ENCODE results near the gene TMPRSS5. TPM values are rescaled to one million over a fixed set of nuclear protein-coding genes. Genes with fewer than 3 reads are reported as not detected.

The TMPRSS5 gene
- total RNA-seq, 4 donors from 2014 or later, result 1.2 to 4.9 (median 1.8) TPM

- no peak overlapping the region for H3K4me3 ChIP-seq
- H3K4me1 ChIP-seq, result no peaks in the 10 kb centered on the region
- no peaks in the 10 kb centered on the region for H3K36me3 ChIP-seq
- H3K9me3 ChIP-seq, result no peaks in the 10 kb centered on the region
- DNase-seq (ENCODE audit: low spot score in 2 of 2), result no peak
- no peak overlapping the region for H3K27ac ChIP-seq
- WGBS, result 90% methylated on average over 17 of the region's 19 CpGs
- H3K27me3 ChIP-seq, result no peaks in the 10 kb centered on the region
- no peak for TF ChIP-seq POLR2A (IDR thresholded peaks at IDR 0.05)
- TF ChIP-seq POLR2AphosphoS5 (IDR thresholded peaks at IDR 0.05), result no peak
- TF ChIP-seq, protein P1, sequence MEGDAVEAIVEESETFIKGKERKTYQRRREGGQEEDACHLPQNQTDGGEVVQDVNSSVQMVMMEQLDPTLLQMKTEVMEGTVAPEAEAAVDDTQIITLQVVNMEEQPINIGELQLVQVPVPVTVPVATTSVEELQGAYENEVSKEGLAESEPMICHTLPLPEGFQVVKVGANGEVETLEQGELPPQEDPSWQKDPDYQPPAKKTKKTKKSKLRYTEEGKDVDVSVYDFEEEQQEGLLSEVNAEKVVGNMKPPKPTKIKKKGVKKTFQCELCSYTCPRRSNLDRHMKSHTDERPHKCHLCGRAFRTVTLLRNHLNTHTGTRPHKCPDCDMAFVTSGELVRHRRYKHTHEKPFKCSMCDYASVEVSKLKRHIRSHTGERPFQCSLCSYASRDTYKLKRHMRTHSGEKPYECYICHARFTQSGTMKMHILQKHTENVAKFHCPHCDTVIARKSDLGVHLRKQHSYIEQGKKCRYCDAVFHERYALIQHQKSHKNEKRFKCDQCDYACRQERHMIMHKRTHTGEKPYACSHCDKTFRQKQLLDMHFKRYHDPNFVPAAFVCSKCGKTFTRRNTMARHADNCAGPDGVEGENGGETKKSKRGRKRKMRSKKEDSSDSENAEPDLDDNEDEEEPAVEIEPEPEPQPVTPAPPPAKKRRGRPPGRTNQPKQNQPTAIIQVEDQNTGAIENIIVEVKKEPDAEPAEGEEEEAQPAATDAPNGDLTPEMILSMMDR (IDR thresholded peaks at IDR 0.05), result no peak
- no peak for TF ChIP-seq EP300 (IDR thresholded peaks at IDR 0.05)
Observed at GRCh38 chr11:113689768-113690618, 16.1 kb downstream of the TMPRSS5 start.

DNA sequence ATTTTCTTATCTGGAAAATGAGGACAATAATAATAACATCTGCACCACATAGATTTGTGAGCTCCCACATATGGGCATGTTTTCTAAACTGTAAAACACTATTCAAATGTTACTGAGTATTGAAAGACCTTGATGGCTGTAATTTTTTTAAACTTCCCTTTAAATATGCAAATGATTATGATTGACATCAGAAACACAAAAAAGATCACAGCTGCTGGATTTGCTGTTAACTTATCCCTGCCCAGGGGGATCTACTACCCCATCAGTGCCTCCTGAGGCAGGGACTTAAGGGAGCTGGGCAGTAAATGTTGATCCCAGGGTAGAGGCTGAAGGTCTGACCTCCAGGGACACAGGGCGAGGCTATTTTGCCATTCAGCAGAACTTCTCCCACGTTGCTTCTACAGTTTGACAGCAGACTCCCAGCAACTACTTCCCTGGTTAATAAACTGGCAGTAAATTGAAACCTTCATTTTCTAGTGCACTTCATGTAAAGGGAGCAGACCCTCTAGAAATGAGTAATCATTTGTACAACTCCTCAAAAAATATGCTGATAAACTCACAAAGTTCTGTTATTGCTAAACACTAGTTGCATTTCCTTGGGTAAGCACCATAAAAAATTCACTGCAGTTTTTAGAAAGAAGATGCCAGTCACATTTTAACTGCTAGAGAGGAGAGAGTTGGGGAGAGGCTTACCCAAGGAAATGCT, 20.3 kb downstream of the TMPRSS5 start:
- TF ChIP-seq EP300 (IDR thresholded peaks at IDR 0.05) (no peak), POLR2A (IDR thresholded peaks at IDR 0.05) (no peak), POLR2AphosphoS5 (IDR thresholded peaks at IDR 0.05) (no peak)
- TF ChIP-seq, protein P1 (IDR thresholded peaks at IDR 0.05), result no peak
- no peaks in the 10 kb centered on the region for H3K36me3 ChIP-seq
- H3K9me3 ChIP-seq, result no peaks in the 10 kb centered on the region
- no peaks in the 10 kb centered on the region for H3K27me3 ChIP-seq
- no peak for DNase-seq (ENCODE audit: low spot score in 2 of 2)
- WGBS, result 57% methylated on average over 2 of the region's 2 CpGs
- H3K4me3 ChIP-seq, result no peak overlapping the region
- H3K27ac ChIP-seq, result no peak overlapping the region
- no peaks in the 10 kb centered on the region for H3K4me1 ChIP-seq

DNA sequence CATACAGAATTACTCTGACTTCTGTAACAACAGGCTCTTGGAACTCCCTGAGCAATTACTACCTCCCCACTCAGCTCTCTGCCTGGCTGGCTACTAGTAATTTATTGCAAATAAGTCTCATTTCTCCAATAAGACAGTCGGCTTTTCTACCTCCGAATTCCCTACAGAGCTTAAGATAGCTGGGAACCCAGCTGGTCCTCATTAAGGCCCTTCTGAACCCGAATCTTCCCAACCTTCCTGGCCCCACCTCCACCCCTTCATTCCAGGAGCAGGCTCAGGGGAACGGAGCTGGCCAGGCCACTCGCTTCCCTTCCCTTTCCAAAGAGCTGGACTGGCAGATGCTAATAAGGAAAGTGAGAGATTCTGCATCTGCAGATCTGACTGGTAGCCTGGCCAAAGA, 21.6 kb downstream of the TMPRSS5 start:
- H3K9me3 ChIP-seq, result no peaks in the 10 kb centered on the region
- H3K4me3 ChIP-seq, result no peak overlapping the region
- H3K36me3 ChIP-seq, result no peaks in the 10 kb centered on the region
- DNase-seq (ENCODE audit: low spot score in 2 of 2), result no peak
- H3K27ac ChIP-seq, result no peak overlapping the region
- no peaks in the 10 kb centered on the region for H3K4me1 ChIP-seq
- no peaks in the 10 kb centered on the region for H3K27me3 ChIP-seq
- TF ChIP-seq POLR2A (IDR thresholded peaks at IDR 0.05) (no peak), EP300 (IDR thresholded peaks at IDR 0.05) (no peak), POLR2AphosphoS5 (IDR thresholded peaks at IDR 0.05) (no peak)
- TF ChIP-seq, protein P1 (IDR thresholded peaks at IDR 0.05), result no peak
- WGBS, result 47% methylated on average over 5 of the region's 5 CpGs

DNA sequence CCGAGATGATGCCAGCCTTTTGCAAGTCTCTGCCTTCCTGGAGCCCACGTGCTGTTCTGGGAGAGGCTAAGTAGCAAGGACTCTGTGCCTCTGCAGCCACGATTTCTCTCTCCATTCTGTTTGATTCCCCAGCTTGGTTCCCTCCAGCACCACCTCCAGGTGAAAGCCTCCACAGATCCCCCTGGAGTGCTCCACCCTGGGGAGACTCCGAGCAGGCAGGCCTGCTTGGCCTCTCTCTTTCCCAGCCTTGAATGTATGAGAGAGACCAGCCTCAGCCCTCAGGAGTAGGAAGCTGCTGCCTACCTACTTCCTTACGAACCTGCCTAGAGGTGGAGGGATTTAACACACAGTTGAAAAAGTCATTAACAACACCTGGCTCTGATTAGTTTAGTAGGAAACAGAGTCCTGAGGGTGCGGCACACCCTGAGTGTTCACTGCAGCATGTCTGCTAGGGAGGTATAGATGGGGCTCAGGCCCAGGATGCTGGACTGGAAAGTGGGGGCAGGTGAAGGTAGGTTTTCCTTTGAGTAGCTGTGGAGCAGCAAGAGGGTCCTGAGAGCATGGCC, 22.5 kb downstream of the TMPRSS5 start:
- H3K27me3 ChIP-seq, result no peaks in the 10 kb centered on the region
- H3K27ac ChIP-seq, result no peak overlapping the region
- no peak for DNase-seq (ENCODE audit: low spot score in 2 of 2)
- H3K4me1 ChIP-seq, result no peaks in the 10 kb centered on the region
- WGBS, result 75% methylated on average over 6 of the region's 6 CpGs
- no peaks in the 10 kb centered on the region for H3K9me3 ChIP-seq
- TF ChIP-seq POLR2AphosphoS5 (IDR thresholded peaks at IDR 0.05), result no peak
- no peak for TF ChIP-seq EP300 (IDR thresholded peaks at IDR 0.05)
- TF ChIP-seq, protein P1 (IDR thresholded peaks at IDR 0.05), result no peak
- no peak for TF ChIP-seq POLR2A (IDR thresholded peaks at IDR 0.05)
- H3K36me3 ChIP-seq, result no peaks in the 10 kb centered on the region
- no peak overlapping the region for H3K4me3 ChIP-seq

Data from suprapubic skin (tissue), 4 donors.